GM12878 (cell line): ENCODE results near the gene RPL36. TPM values are rescaled to one million over a fixed set of nuclear protein-coding genes. Genes with fewer than 3 reads are reported as not detected.

Experiments used
- ATAC-seq: fragments of 200-7000 bp; cut with Tn5 transposase; 3 replicates; pipeline ENCODE4 v1.9.1; 2020; ENCODE audit warnings: mild to moderate bottlenecking, moderate library complexity
- BruUV-seq: library from RNA; stranded (reverse); fragments of 400-500 nt; replicated peaks from 2 replicates; lab custom pipeline; 2021; lab: Mats Ljungman, UMichigan
- CTCF ChIA-PET: fragments of 300-600 bp; sonication (Branson Sonifier 250); formaldehyde crosslinking; extraction: SDS; loops from one replicate; lab custom pipeline; 2021; ENCODE audit warnings: inconsistent platforms; lab: Yijun Ruan, JAX
- POLR2A ChIA-PET: fragments of 350-600 bp; formaldehyde crosslinking; extraction: SDS; loops from one replicate; lab custom pipeline; 2021; ENCODE audit warnings: inconsistent platforms; lab: Charles Lee
- RAD21 ChIA-PET: fragments of 300-600 bp; sonication (Branson Sonifier 250); formaldehyde crosslinking; loops from one replicate; lab custom pipeline; 2023; ENCODE audit warnings: antibody characterized with exemption; ENCODE audit not compliant: unreplicated experiment; lab: Charles Lee
- SMC1A ChIA-PET: fragments of 300-600 bp; sonication (Branson Sonifier 250); formaldehyde crosslinking; loops from one replicate; lab custom pipeline; 2023; ENCODE audit not compliant: unreplicated experiment, uncharacterized antibody; lab: Charles Lee
- DNase-seq: peaks from one replicate; pipeline ENCODE4 v3.0.0-alpha.2; 2011; ENCODE audit warnings: low read depth, low spot score
- FAIRE-seq: peaks from 3 replicates; lab custom pipeline; 2011; peaks lifted over from hg19 to GRCh38; lab: Jason Lieb, UNC
- H2AFZ ChIP-seq: 2 replicates; pipeline ENCODE4 v1.6.0; 2011; ENCODE audit warnings: low read depth, low read length, control low read depth; ENCODE audit not compliant: control insufficient read depth
- H3K27ac ChIP-seq: 2 replicates; pipeline ENCODE4 v1.5.1; 2011; ENCODE audit warnings: control low read depth; ENCODE audit not compliant: control insufficient read depth, insufficient read depth
- H3K27me3 ChIP-seq, 2 experiments: replicated peaks in 1 of 2; 2 replicates each; pipeline versions ENCODE4 v1.6.0 to v1.6.1; 2011; ENCODE audit warnings: low read length in 1 of 2; ENCODE audit not compliant: control insufficient read depth in 2 of 2, insufficient read depth in 2 of 2
- H3K36me3 ChIP-seq, 2 experiments: 2 replicates each; pipeline ENCODE4 v1.5.1; 2011; ENCODE audit warnings: low read length in 1 of 2; ENCODE audit not compliant: control insufficient read depth in 2 of 2, insufficient read depth in 2 of 2
- H3K4me1 ChIP-seq: 2 replicates; pipeline ENCODE4 v1.6.1; 2011; ENCODE audit warnings: mild to moderate bottlenecking, low read length, moderate library complexity, mixed read lengths; ENCODE audit not compliant: control insufficient read depth, insufficient read depth
- H3K4me2 ChIP-seq: 2 replicates; pipeline ENCODE4 v1.6.0; 2011; ENCODE audit warnings: control low read depth; ENCODE audit not compliant: control insufficient read depth, insufficient read depth
- H3K4me3 ChIP-seq: fragments of 200-600 bp; sonication (generic); 2 replicates; pipeline ENCODE4 v1.5.1; 2016
- H3K79me2 ChIP-seq: 2 replicates; pipeline ENCODE4 v1.6.0; 2011; ENCODE audit warnings: low read length; ENCODE audit not compliant: control insufficient read depth, insufficient read depth
- H3K9ac ChIP-seq: 2 replicates; pipeline ENCODE4 v1.8.0; 2011; ENCODE audit warnings: low read length, control low read depth, mixed read lengths; ENCODE audit not compliant: control insufficient read depth, insufficient read depth
- H3K9me3 ChIP-seq: replicated peaks from 3 replicates; pipeline ENCODE4 v1.5.1; 2011; ENCODE audit warnings: mild to moderate bottlenecking, low read length; ENCODE audit not compliant: control insufficient read depth, insufficient read depth
- H4K20me1 ChIP-seq: 2 replicates; pipeline ENCODE4 v1.6.0; 2011; ENCODE audit not compliant: control insufficient read depth, insufficient read depth
- BCL3 ChIP-seq: IDR thresholded peaks from 2 replicates; pipeline ENCODE4 v1.6.1; 2011; ENCODE audit warnings: borderline replicate concordance, low read depth, mild to moderate bottlenecking, moderate library complexity, low read length; ENCODE audit not compliant: insufficient read depth, poor library complexity, severe bottlenecking
- IKZF1 ChIP-seq: fragments of 450-650 bp; conservative IDR thresholded peaks from 2 replicates; pipeline ENCODE4 v1.6.1; 2017; ENCODE audit warnings: antibody characterized with exemption, mild to moderate bottlenecking
- JUNB ChIP-seq: IDR thresholded peaks from 2 replicates; pipeline ENCODE4 v1.6.1; 2016; ENCODE audit warnings: antibody characterized with exemption, mild to moderate bottlenecking
- JUND ChIP-seq: IDR thresholded peaks from 2 replicates; pipeline ENCODE4 v1.6.1; 2012; ENCODE audit warnings: low read depth, mild to moderate bottlenecking, low read length, improper control_type of control experiment, moderate library complexity
- PKNOX1 ChIP-seq: fragments of 450-650 bp; IDR thresholded peaks from 2 replicates; pipeline ENCODE4 v1.6.1; 2016; ENCODE audit warnings: mild to moderate bottlenecking
- RELB ChIP-seq: fragments of 450-650 bp; IDR thresholded peaks from 2 replicates; pipeline ENCODE4 v1.6.1; 2017; ENCODE audit warnings: low read depth, mild to moderate bottlenecking, moderate library complexity
- RUNX3 ChIP-seq: IDR thresholded peaks from 2 replicates; pipeline ENCODE4 v1.6.1; 2012; ENCODE audit warnings: low read length, inconsistent platforms
- SMAD5 ChIP-seq: IDR thresholded peaks from 2 replicates; pipeline ENCODE4 v1.6.1; 2016; ENCODE audit warnings: antibody characterized with exemption, low read depth
- TCF3 ChIP-seq: IDR thresholded peaks from 2 replicates; pipeline ENCODE4 v1.6.1; 2012; ENCODE audit warnings: low read depth, mild to moderate bottlenecking, low read length, borderline replicate concordance; ENCODE audit not compliant: insufficient read depth
- ZBED1 ChIP-seq: IDR thresholded peaks from 2 replicates; pipeline ENCODE4 v1.6.1; 2016; ENCODE audit warnings: borderline replicate concordance
- ZBTB33 ChIP-seq: fragments of 450-650 bp; IDR thresholded peaks from 2 replicates; pipeline ENCODE4 v1.6.1; 2017; ENCODE audit warnings: mild to moderate bottlenecking
- WGBS: methylation state at CpG from one replicate; pipeline ENCODE4 v1.1.6; 2016; ENCODE audit warnings: low lambda C conversion rate; ENCODE audit not compliant: insufficient replicate concordance, insufficient coverage; ENCODE audit errors: missing lambda C conversion rate; 5-methylcytosine and 5-hydroxymethylcytosine counted together
- in situ Hi-C: fragments of 300-500 bp; cut with MboI; formaldehyde crosslinking; loops from 9 replicates; pipeline ENCODE4 v1.14.3; 2018; ENCODE audit warnings: mixed read lengths
- intact Hi-C: fragments of 100-400 bp; cut with micrococcal nuclease; formaldehyde crosslinking; loops from one replicate; pipeline ENCODE4 v1.14.2; 2022; ENCODE audit not compliant: unreplicated experiment
- polyA plus RNA-seq, 11 experiments: library from polyadenylated mRNA; depleted of rRNA in 4 of 11; unstranded in 6 of 11; stranded (reverse) in 5 of 11; fragments of >200 nt; fragmentation: Nextera tagmentation in 4 of 11; fragmentation: Illumina TruSeq in 1 of 11; extraction: Ambion mirVana in 4 of 11; extraction: Trizol in 1 of 11; gene quantifications; 1 replicate in 1 of 11; 2 replicates in 10 of 11; pipeline versions ENCODE4 v1.2.1 to v1.2.3, GENCODE V29; 2011 to 2016; ENCODE audit warnings: inconsistent platforms in 2 of 11, missing spikeins in 2 of 11, low read depth in 1 of 11
- total RNA-seq, 4 experiments: library from RNA; depleted of rRNA in 3 of 4; stranded (reverse); fragments of >200 nt in 3 of 4; fragmentation: Illumina TruSeq in 1 of 4; extraction: Trizol in 1 of 4; gene quantifications; 2 replicates each; pipeline versions ENCODE4 v1.2.1 to v1.2.3, GENCODE V29; 2013 to 2021
- TF ChIP-seq, protein P1 (sequence below): fragments of 450-650 bp; IDR thresholded peaks from 2 replicates; pipeline ENCODE4 v1.6.1; 2017; ENCODE audit warnings: antibody characterized with exemption, mild to moderate bottlenecking, moderate library complexity

RPL36 gene
- total and polyA plus RNA-seq, 10 of the 15 experiments (the other 5 are each of a cell fraction or from before 2014, with no cell fraction given), result 374 to 4,942 (median 2,053) TPM

GRCh38 chr19:5664515-5664914 is 25.6 kb upstream of the RPL36 start (continued):
- TF ChIP-seq, protein P1, sequence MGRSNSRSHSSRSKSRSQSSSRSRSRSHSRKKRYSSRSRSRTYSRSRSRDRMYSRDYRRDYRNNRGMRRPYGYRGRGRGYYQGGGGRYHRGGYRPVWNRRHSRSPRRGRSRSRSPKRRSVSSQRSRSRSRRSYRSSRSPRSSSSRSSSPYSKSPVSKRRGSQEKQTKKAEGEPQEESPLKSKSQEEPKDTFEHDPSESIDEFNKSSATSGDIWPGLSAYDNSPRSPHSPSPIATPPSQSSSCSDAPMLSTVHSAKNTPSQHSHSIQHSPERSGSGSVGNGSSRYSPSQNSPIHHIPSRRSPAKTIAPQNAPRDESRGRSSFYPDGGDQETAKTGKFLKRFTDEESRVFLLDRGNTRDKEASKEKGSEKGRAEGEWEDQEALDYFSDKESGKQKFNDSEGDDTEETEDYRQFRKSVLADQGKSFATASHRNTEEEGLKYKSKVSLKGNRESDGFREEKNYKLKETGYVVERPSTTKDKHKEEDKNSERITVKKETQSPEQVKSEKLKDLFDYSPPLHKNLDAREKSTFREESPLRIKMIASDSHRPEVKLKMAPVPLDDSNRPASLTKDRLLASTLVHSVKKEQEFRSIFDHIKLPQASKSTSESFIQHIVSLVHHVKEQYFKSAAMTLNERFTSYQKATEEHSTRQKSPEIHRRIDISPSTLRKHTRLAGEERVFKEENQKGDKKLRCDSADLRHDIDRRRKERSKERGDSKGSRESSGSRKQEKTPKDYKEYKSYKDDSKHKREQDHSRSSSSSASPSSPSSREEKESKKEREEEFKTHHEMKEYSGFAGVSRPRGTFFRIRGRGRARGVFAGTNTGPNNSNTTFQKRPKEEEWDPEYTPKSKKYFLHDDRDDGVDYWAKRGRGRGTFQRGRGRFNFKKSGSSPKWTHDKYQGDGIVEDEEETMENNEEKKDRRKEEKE, result no peak
- TF ChIP-seq RUNX3, result no peak
- TF ChIP-seq, all 136 proteins: peak for 0

GRCh38 chr19:5665781-5666513 is 24.1 kb upstream of the RPL36 start:
- ChIA-PET CTCF (interaction anchor here (0.6 to 1.7 kb wide), 4 partner anchors 11 to 129 kb away, joined by 3 read pairs; no protein-coding TSS in a partner anchor), SMC1A (interaction anchor here (0.7 to 1.2 kb wide), 2 partner anchors 9 to 45 kb away, joined by 3 read pairs; no protein-coding TSS in a partner anchor), POLR2A (no interaction called here), RAD21 (no interaction called here)
- peaks cover 3% of the 10 kb centered on the region; the same call in 1 of the 2 replicates for H3K4me1 ChIP-seq
- H3K4me3 ChIP-seq, result no peak overlapping the region
- no peaks in the 10 kb centered on the region for H3K9me3 ChIP-seq
- H3K9ac ChIP-seq, result no peak overlapping the region
- BruUV-seq, result no TSS peak
- H4K20me1 ChIP-seq, result no peaks in the 10 kb centered on the region; the same call in 1 of the 2 replicates
- peaks cover 32 to 56% of the 10 kb centered on the region in 2 experiments for H3K36me3 ChIP-seq
- no peak overlapping the region for H3K27ac ChIP-seq
- no peak overlapping the region for H2AFZ ChIP-seq
- no peaks in the 10 kb centered on the region for H3K27me3 ChIP-seq
- in situ Hi-C loops, result no loop called here
- 61% methylated on average over 10 of the region's 10 CpGs for WGBS
- H3K4me2 ChIP-seq, result no peak overlapping the region
- intact Hi-C loops, result no loop called here
- ATAC-seq (peak; percentile 82), DNase-seq (peak; percentile 20), FAIRE-seq (no peak)
- no peaks in the 10 kb centered on the region for H3K79me2 ChIP-seq
- TF ChIP-seq JUND (no peak), ZBED1 (no peak), SMAD5 (no peak), ZBTB33 (no peak), TCF3 (no peak), PKNOX1 (no peak), BCL3 (no peak), RELB (0 out of 2 replicates have a peak, but pooled peaks have one; percentile 29), IKZF1 (peak; percentile 43), JUNB (no peak)
